ENCODE measurements around the gene LTC4S. TPM values are rescaled to one million over a fixed set of nuclear protein-coding genes. Genes with fewer than 3 reads are reported as not detected.
"Not testable (repeated sequence)": the region's sequence is repeated elsewhere in the genome, so short reads cannot be mapped to it uniquely, and the experiment has no call there.

LTC4S gene
- total RNA-seq: 10 to 100 TPM in 3 of 10 donors, 1 to 10 TPM in 7; 5.4 to 10.6 (median 7.9) TPM
- 10 to 100 TPM; 10.5 to 20.0 TPM for polyA plus RNA-seq
- long read RNA-seq, donor 1, transcript LTC4S-204 (2 exons, 564 nt): major isoform, 5 of 19 reads
- long read RNA-seq, donor 1, partial matches to known transcripts: 0 of 19 reads
- long read RNA-seq, donor 1, other reads (novel, unspliced or antisense): 10 of 19 reads
- long read RNA-seq, donor 2, transcript LTC4S-201 (5 exons, 666 nt): major isoform, 5 of 22 reads
- long read RNA-seq, donor 2, transcript LTC4S-205 (4 exons, 496 nt): major isoform, 5 of 22 reads
- long read RNA-seq, donor 2, partial matches to known transcripts: 1 of 22 reads
- long read RNA-seq, donor 2, other reads (novel, unspliced or antisense): 8 of 22 reads
- long read RNA-seq, donor 3, partial matches to known transcripts: 1 of 1 reads
- long read RNA-seq, donor 3, other reads (novel, unspliced or antisense): 0 of 1 reads

GRCh38 chr5:179793468-179794139 lies at the start of gene LTC4S:
Gene LTC4S, plus strand, starts transcription at chr5:179793986. Its CDS starts 95 bp downstream, at chr5:179794081.
- DNase-seq (peak; percentile 84 to 86), ATAC-seq (peak; percentile 53 to 83 (median 74))
- Histone ChIP-seq H3K36me3 (peaks cover 0 to 17% (median 14%) of the 10 kb centered on the region in 9 donors), H3K27me3 (no peaks in the 10 kb centered on the region), H3K4me1 (peaks cover 33 to 56% (median 54%) of the 10 kb centered on the region in 9 donors), H3K4me3 (peak within 1 kb of the TSS in 8 of 10 donors; percentile 11 to 84 (median 67)), H3K27ac (peak within 1 kb of the TSS; percentile 32 to 92 (median 82)), H3K9me3 (no peaks in the 10 kb centered on the region)
- intact Hi-C loops (cut with DNase I): loop anchor here in 3 of 10 donors (1.0 to 2.0 kb wide), 2 partner anchors 30 to 31 kb away; no protein-coding TSS in a partner anchor
- TF ChIP-seq CTCF (IDR thresholded peaks at IDR 0.05): no peak
- 24 to 26% methylated on average over 15 to 19 of the region's 19 CpGs for WGBS, 2 donors

- WGBS, 2 donors: 88 to 90% methylated on average over 7 of the region's 7 CpGs
- DNase-seq; H3K27ac ChIP-seq; H3K9me3 ChIP-seq; ATAC-seq; H3K4me3 ChIP-seq; intact Hi-C loops (cut with DNase I); H3K27me3 ChIP-seq: not testable (repeated sequence)
- H3K36me3 ChIP-seq: peaks cover 0 to 19% (median 0%) of the 10 kb centered on the region in 9 donors
- peaks cover 0 to 54% (median 21%) of the 10 kb centered on the region in 9 donors for H3K4me1 ChIP-seq
Observed at GRCh38 chr5:179744106-179744505, 49.7 kb upstream of the LTC4S start.

GRCh38 chr5:179746872-179747271 lies 46.9 kb upstream of the LTC4S start:
- intact Hi-C loops (cut with DNase I): no loop called here
- Histone ChIP-seq H3K36me3 (peaks cover 0 to 20% (median 0%) of the 10 kb centered on the region in 9 donors), H3K27me3 (no peaks in the 10 kb centered on the region), H3K9me3 (no peaks in the 10 kb centered on the region), H3K4me3 (no peak overlapping the region), H3K4me1 (peaks cover 0 to 53% (median 24%) of the 10 kb centered on the region in 9 donors), H3K27ac (no peak overlapping the region)
- TF ChIP-seq CTCF (IDR thresholded peaks at IDR 0.05): no peak
- 73 to 79% methylated on average over 2 of the region's 2 CpGs for WGBS, 2 donors
- DNase-seq (no peak), ATAC-seq (peak in 2 of 8 donors; percentile 30 to 33)

GRCh38 chr5:179747811-179748210 lies 46.0 kb upstream of the LTC4S start:
- no peak for ATAC-seq
- peaks cover 0 to 56% (median 24%) of the 10 kb centered on the region in 9 donors for H3K4me1 ChIP-seq
- no peaks in the 10 kb centered on the region for H3K27me3 ChIP-seq
- no peak overlapping the region for H3K4me3 ChIP-seq
- H3K27ac ChIP-seq: no peak overlapping the region
- intact Hi-C loops (cut with DNase I): no loop called here
- DNase-seq: no peak
- no peaks in the 10 kb centered on the region for H3K9me3 ChIP-seq
- no peak for TF ChIP-seq CTCF (IDR thresholded peaks at IDR 0.05)
- 92 to 96% methylated on average over 3 of the region's 3 CpGs for WGBS, 2 donors
- peaks cover 0 to 20% (median 0%) of the 10 kb centered on the region in 9 donors for H3K36me3 ChIP-seq

All from heart right ventricle (tissue), 16 donors.